ENCODE measurements around the gene SHISA6. TPM values are rescaled to one million over a fixed set of nuclear protein-coding genes. Genes with fewer than 3 reads are reported as not detected.

The SHISA6 gene
- total RNA-seq, 8 experiments from 2014 or later = 0.14 to 23.0 (median 7.9) TPM

DNA sequence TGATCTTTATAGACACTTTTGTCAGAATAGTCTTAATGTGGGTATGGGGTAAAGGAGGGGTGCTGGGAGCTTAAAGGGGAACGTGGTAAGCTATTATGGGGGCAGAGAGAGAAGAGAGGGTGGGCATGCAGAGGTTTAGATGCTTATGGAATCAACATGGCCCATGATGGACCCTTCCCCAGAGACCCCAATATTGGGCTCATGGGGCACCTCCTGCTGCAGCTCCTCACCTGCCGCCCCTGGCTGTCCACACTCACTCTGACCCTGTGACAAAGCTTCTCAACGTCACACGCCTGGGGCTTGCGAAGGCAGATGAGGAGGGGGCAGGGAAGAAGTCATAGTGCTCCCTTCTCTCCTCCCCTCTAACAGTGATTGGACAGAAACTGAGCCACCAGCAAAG, 95.3 kb downstream of the SHISA6 start:
- no peak overlapping the region for H3K27ac ChIP-seq
- H3K4me3 ChIP-seq = no peak overlapping the region
- 0 to 100% (median 87%) methylated on average over 1 to 2 of the region's 5 CpGs; no CpG with 5 or more reads in 5 of the 10 experiments for WGBS, 10 experiments
- in situ Hi-C loops (cut with MboI; ENCODE audit: low pct_unique_long_range_greater_than_20kb in 2 of 9, low sequenced_read_pairs in 9 of 9, unreplicated experiment in 9 of 9) = no loop called here
- H3K4me1 ChIP-seq (replicated peaks in 1 of 2) = peaks cover 19 to 24% of the 10 kb centered on the region in 2 donors
- no peak for ATAC-seq (replicated peaks in 6 of 8)

- Histone ChIP-seq H3K4me1 (replicated peaks in 1 of 2) (peaks cover 5 to 9% of the 10 kb centered on the region in 2 donors), H3K27ac (no peak overlapping the region), H3K4me3 (no peak overlapping the region)
- in situ Hi-C loops (cut with MboI; ENCODE audit: low pct_unique_long_range_greater_than_20kb in 2 of 9, low sequenced_read_pairs in 9 of 9, unreplicated experiment in 9 of 9) = no loop called here
- no peak for ATAC-seq (replicated peaks in 6 of 8)
- WGBS, 10 experiments = 35 to 100% (median 73%) methylated on average over 1 to 3 of the region's 3 CpGs; no CpG with 5 or more reads in 2 of the 10 experiments
These were observed 99.8 kb downstream of the SHISA6 start for GRCh38 chr17:11340803-11341202.

DNA sequence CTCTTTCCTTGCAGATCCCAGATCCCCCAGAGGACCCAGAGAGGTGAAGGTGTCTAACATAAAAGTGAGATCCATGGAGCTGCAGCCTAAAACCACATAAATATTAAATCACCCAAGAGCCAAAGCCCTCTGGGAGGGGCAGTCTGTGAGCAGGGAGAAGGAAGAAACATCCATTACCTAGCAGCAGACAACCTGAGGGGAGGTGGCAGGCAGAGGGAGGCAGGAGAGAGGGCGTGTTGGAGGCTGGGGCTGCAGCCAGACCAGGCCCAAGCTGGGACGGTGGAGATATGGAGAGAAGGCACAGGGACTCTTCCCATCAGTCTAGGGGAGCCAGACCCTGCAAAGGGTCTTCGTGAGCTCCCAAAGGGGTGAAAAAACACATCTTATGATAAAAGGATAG, 101.1 kb downstream of the SHISA6 start:
- H3K4me1 ChIP-seq (replicated peaks in 1 of 2) = peaks cover 5 to 9% of the 10 kb centered on the region in 2 donors
- 0 to 20% methylated on average over 1 to 2 of the region's 3 CpGs; no CpG with 5 or more reads in 8 of the 10 experiments for WGBS, 10 experiments
- in situ Hi-C loops (cut with MboI; ENCODE audit: low pct_unique_long_range_greater_than_20kb in 2 of 9, low sequenced_read_pairs in 9 of 9, unreplicated experiment in 9 of 9) = no loop called here
- H3K27ac ChIP-seq = no peak overlapping the region
- H3K4me3 ChIP-seq = no peak overlapping the region
- ATAC-seq (replicated peaks in 6 of 8) = peak in 4 of 8 experiments; percentile 59 to 91 (median 64)

DNA sequence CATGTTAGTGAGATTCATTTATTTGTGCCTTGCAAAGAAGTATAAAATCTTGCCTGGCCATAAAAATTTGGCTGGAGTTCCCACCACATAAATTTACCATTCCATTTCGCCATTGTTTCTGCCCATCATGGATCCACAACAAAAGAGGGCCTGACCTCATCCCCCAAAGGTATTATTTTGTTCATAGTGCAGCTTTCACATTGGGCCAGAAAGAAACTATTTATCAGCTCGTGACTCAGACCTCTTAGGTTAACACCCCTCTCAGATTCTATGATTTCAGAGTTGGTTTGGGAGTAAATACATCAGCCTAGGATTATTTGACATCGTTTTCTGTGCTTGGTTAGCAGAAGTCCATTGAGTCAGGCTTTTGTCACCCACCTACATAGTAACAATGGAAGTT, 108.1 kb downstream of the SHISA6 start:
- 0 to 69% (median 13%) methylated on average over 1 to 3 of the region's 3 CpGs; no CpG with 5 or more reads in 2 of the 10 experiments for WGBS, 10 experiments
- in situ Hi-C loops (cut with MboI; ENCODE audit: low pct_unique_long_range_greater_than_20kb in 2 of 9, low sequenced_read_pairs in 9 of 9, unreplicated experiment in 9 of 9) = no loop called here

GRCh38 chr17:11351479-11351878, 110.5 kb downstream of the SHISA6 start:
- Histone ChIP-seq H3K27ac (no peak overlapping the region), H3K4me1 (replicated peaks in 1 of 2) (peaks cover 15 to 17% of the 10 kb centered on the region in 2 donors), H3K4me3 (no peak overlapping the region)
- in situ Hi-C loops (cut with MboI; ENCODE audit: low pct_unique_long_range_greater_than_20kb in 2 of 9, low sequenced_read_pairs in 9 of 9, unreplicated experiment in 9 of 9) = no loop called here
- no peak for ATAC-seq (replicated peaks in 6 of 8)
- 0 to 95% (median 88%) methylated on average over 1 to 2 of the region's 2 CpGs; no CpG with 5 or more reads in 3 of the 10 experiments for WGBS, 10 experiments

More for the DNA sequence above, 108.1 kb downstream of the SHISA6 start:
- peak in 3 of 8 experiments; percentile 15 to 31 (median 17) for ATAC-seq (replicated peaks in 6 of 8)
- no peak overlapping the region for H3K27ac ChIP-seq
- no peak overlapping the region for H3K4me3 ChIP-seq
- peaks cover 9 to 12% of the 10 kb centered on the region in 2 donors for H3K4me1 ChIP-seq (replicated peaks in 1 of 2)

DNA sequence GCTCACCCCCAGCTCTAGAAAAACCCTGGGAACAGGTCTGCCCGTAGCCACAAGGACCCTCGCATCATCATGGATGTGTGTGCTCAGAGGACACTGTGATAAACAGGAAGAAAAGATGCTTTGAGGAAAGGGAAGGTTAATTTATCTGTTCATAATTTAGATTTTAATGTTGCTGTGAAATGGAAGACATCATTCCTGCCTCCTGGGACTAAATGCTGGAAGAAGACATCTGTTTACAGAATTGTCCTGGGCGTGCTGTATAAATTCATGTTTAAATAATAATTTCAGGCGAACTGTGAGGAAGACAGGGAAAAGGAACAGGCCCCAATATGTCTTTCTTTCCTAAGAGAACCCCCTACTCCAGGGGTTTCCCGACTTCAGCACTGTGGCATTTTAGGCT, 112.6 kb downstream of the SHISA6 start:
- H3K4me1 ChIP-seq (replicated peaks in 1 of 2) = peaks cover 15 to 17% of the 10 kb centered on the region in 2 donors
- 0 to 100% (median 60%) methylated on average over 1 to 5 of the region's 5 CpGs; no CpG with 5 or more reads in 1 of the 10 experiments for WGBS, 10 experiments
- no peak overlapping the region for H3K4me3 ChIP-seq
- peak overlapping the region in 1 of 2 donors; percentile 23 for H3K27ac ChIP-seq
- ATAC-seq (replicated peaks in 6 of 8) = peak in 1 of 8 experiments; percentile 54
- in situ Hi-C loops (cut with MboI; ENCODE audit: low pct_unique_long_range_greater_than_20kb in 2 of 9, low sequenced_read_pairs in 9 of 9, unreplicated experiment in 9 of 9) = no loop called here

DNA sequence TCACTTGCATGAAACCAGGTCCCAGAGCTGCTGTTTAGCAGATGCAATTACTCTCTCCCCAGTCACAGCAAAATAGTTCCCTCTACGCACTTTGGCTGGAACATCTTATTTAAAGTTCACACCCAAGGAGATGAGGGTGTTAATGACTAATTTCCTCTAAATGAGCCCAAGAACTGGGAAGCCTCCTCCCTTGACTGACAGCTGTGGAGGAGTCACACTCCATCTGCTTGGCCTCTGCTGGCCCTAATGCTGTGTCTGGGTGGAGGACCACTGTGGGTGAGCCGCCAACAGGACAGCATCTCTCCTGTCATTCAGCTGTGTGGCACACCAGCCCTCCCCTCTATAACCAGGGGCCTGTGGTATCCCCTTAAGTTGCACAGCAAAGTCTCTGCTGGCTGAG, 115.4 kb downstream of the SHISA6 start:
- Histone ChIP-seq H3K4me3 (no peak overlapping the region), H3K4me1 (replicated peaks in 1 of 2) (peaks cover 6 to 12% of the 10 kb centered on the region in 2 donors), H3K27ac (no peak overlapping the region)
- WGBS, 10 experiments = 20 to 100% (median 67%) methylated on average over 1 of the region's 2 CpGs; no CpG with 5 or more reads in 5 of the 10 experiments
- in situ Hi-C loops (cut with MboI; ENCODE audit: low pct_unique_long_range_greater_than_20kb in 2 of 9, low sequenced_read_pairs in 9 of 9, unreplicated experiment in 9 of 9) = no loop called here
- ATAC-seq (replicated peaks in 6 of 8) = no peak

DNA sequence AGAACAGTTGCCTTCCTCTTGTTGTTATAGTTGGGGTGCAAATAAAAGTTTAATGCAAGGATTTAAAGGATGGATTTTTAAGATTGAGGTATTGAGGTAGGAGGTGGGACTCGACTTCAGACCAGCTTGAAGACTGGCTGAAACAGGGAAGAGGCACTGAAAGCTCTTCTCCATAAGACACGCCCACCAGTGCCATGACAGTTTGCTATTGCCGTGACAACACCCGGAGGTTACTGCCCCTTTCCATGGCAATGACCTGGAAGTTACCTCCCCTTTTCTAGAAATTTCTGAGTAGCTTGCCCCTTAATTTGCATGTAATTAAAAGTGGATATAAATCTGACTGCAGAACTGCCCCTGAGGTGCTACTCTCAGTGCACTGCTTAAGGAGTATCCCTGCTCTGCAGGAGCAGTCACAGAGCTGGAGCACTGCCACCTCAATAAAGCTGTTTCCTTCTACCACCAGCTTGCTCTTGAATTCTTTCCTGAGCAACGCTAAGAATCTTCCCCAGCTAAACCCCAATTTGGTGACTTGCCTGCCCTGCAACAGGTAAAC, 122.6 kb downstream of the SHISA6 start:
- peaks cover 8 to 12% of the 10 kb centered on the region in 2 donors for H3K4me1 ChIP-seq (replicated peaks in 1 of 2)
- in situ Hi-C loops (cut with MboI; ENCODE audit: low pct_unique_long_range_greater_than_20kb in 2 of 9, low sequenced_read_pairs in 9 of 9, unreplicated experiment in 9 of 9) = no loop called here
- ATAC-seq (replicated peaks in 6 of 8) = peak in 4 of 8 experiments; percentile 88 to 97 (median 94)
- no peak overlapping the region for H3K27ac ChIP-seq
- no peak overlapping the region for H3K4me3 ChIP-seq
- 0 to 78% (median 54%) methylated on average over 1 to 5 of the region's 5 CpGs; no CpG with 5 or more reads in 3 of the 10 experiments for WGBS, 10 experiments

GRCh38 chr17:11366272-11366850, 125.3 kb downstream of the SHISA6 start:
- in situ Hi-C loops (cut with MboI; ENCODE audit: low pct_unique_long_range_greater_than_20kb in 2 of 9, low sequenced_read_pairs in 9 of 9, unreplicated experiment in 9 of 9) = no loop called here
- WGBS, 10 experiments = 0 to 83% (median 5%) methylated on average over 1 to 3 of the region's 4 CpGs; no CpG with 5 or more reads in 2 of the 10 experiments
- peaks cover 8 to 12% of the 10 kb centered on the region in 2 donors for H3K4me1 ChIP-seq (replicated peaks in 1 of 2)

DNA sequence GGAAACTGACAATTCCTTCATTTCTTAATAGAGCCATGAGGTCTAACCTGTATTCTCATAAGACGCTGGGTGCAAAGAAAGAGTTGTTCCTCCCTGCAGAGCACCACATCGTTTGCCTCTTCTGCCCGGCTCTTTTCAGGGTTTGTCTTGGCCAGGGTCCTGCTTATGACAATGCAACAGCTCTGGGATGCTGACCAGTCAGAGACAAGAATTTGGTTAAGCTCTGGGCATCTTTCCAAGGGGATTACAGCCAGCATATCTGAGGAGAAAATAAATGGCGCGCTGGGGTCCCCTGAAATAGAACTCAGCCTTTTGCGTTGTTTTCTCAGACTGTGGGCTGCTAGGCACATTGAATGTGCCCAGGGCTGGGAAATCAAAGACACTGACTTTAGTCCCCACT, 128.6 kb downstream of the SHISA6 start:
- H3K27ac ChIP-seq = no peak overlapping the region
- 0 to 100% (median 25%) methylated on average over 1 to 5 of the region's 6 CpGs; no CpG with 5 or more reads in 5 of the 10 experiments for WGBS, 10 experiments
- no peak overlapping the region for H3K4me3 ChIP-seq
- in situ Hi-C loops (cut with MboI; ENCODE audit: low pct_unique_long_range_greater_than_20kb in 2 of 9, low sequenced_read_pairs in 9 of 9, unreplicated experiment in 9 of 9) = no loop called here
- ATAC-seq (replicated peaks in 6 of 8) = peak in 2 of 8 experiments; percentile 38 to 41
- H3K4me1 ChIP-seq (replicated peaks in 1 of 2) = no peaks in the 10 kb centered on the region

More at GRCh38 chr17:11366272-11366850, 125.3 kb downstream of the SHISA6 start:
- Histone ChIP-seq H3K27ac (no peak overlapping the region), H3K4me3 (no peak overlapping the region)
- ATAC-seq (replicated peaks in 6 of 8) = peak in 2 of 8 experiments; percentile 28 to 88

- 0 to 100% (median 74%) methylated on average over 1 to 3 of the region's 3 CpGs; no CpG with 5 or more reads in 1 of the 10 experiments for WGBS, 10 experiments
- no peak for ATAC-seq (replicated peaks in 6 of 8)
- in situ Hi-C loops (cut with MboI; ENCODE audit: low pct_unique_long_range_greater_than_20kb in 2 of 9, low sequenced_read_pairs in 9 of 9, unreplicated experiment in 9 of 9) = no loop called here
- no peaks in the 10 kb centered on the region for H3K4me1 ChIP-seq (replicated peaks in 1 of 2)
- no peak overlapping the region for H3K27ac ChIP-seq
- H3K4me3 ChIP-seq = no peak overlapping the region
These were observed 131.7 kb downstream of the SHISA6 start for GRCh38 chr17:11372692-11373091.

GRCh38 chr17:11378506-11378905, 137.5 kb downstream of the SHISA6 start:
- no peak overlapping the region for H3K4me3 ChIP-seq
- WGBS, 10 experiments = 13 to 90% (median 68%) methylated on average over 3 to 6 of the region's 6 CpGs
- H3K4me1 ChIP-seq (replicated peaks in 1 of 2) = no peaks in the 10 kb centered on the region
- in situ Hi-C loops (cut with MboI; ENCODE audit: low pct_unique_long_range_greater_than_20kb in 2 of 9, low sequenced_read_pairs in 9 of 9, unreplicated experiment in 9 of 9) = no loop called here
- ATAC-seq (replicated peaks in 6 of 8) = no peak
- no peak overlapping the region for H3K27ac ChIP-seq

DNA sequence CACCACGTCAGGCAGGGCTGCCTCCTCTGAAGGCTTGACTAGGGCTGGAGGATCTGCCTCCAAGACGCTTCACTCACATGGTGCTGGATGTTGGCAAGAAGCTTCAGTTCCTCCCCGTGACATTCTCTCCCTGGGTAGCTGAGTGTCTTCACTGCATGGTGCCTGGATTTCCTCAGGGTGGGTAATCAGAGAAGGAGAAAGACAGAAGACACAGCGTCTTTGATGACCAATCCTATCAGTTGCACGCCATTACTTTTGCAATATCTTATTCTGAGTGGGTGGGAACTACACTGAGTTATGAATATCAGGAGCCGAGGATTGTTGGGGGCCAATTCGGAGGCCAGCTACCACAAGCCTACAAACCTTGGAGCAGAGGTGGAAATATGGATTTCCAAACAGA, 139.7 kb downstream of the SHISA6 start:
- no peak overlapping the region for H3K4me3 ChIP-seq
- in situ Hi-C loops (cut with MboI; ENCODE audit: low pct_unique_long_range_greater_than_20kb in 2 of 9, low sequenced_read_pairs in 9 of 9, unreplicated experiment in 9 of 9) = no loop called here
- H3K4me1 ChIP-seq (replicated peaks in 1 of 2) = no peaks in the 10 kb centered on the region
- H3K27ac ChIP-seq = no peak overlapping the region
- ATAC-seq (replicated peaks in 6 of 8) = no peak
- WGBS, 10 experiments = 0 to 100% (median 28%) methylated on average over 1 to 4 of the region's 7 CpGs; no CpG with 5 or more reads in 3 of the 10 experiments
